Measurements from ENCODE around the gene ZNF525. TPM values are rescaled to one million over a fixed set of nuclear protein-coding genes. Genes with fewer than 3 reads are reported as not detected.
"Not testable (repeated sequence)": the region's sequence is repeated elsewhere in the genome, so short reads cannot be mapped to it uniquely, and the experiment has no call there.

ZNF525 gene
- total RNA-seq, 1 experiment from 2014 or later: 37.7 TPM

DNA sequence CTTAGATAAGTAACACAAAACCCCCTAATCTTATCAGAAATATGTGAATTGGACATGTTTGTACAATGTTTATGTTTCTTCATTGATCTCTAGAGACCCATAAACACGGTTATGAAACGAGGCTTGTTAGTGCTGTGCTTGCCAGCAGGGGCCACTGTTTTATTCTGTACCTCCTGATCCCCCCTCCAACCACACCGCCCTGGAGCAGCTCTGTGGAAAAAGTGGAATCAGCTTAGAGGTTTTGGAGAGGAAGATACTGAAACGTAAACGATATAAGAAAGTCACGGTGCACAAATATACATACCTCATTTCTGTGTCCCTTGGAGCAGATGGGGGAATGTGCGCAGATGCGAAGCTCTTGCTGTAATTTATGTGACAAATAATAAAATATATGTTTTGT, 58.2 kb downstream of the ZNF525 start:
- H3K4me3 Mint-ChIP-seq; H2AK5ac ChIP-seq (ENCODE audit: insufficient read length, low read length); H2BK12ac ChIP-seq (ENCODE audit: insufficient read length, low read depth, low read length); H4K91ac ChIP-seq (ENCODE audit: insufficient read length, low read depth, low read length); H3K9me3 Mint-ChIP-seq; H3K18ac ChIP-seq (ENCODE audit: insufficient read length, low read depth, low read length); H3K79me2 ChIP-seq (ENCODE audit: insufficient read depth, low read length); H3K14ac ChIP-seq (ENCODE audit: insufficient read depth, low read length); H3T11ph ChIP-seq (ENCODE audit: low read length); H3K9ac ChIP-seq (ENCODE audit: extremely low read depth, insufficient read length, low read length); H3K4me1 ChIP-seq (ENCODE audit: insufficient read depth, low read length); H2BK20ac ChIP-seq (ENCODE audit: low read depth, low read length, poor library complexity, severe bottlenecking); H3K27me3 Mint-ChIP-seq (ENCODE audit: low read depth); H3K23me2 ChIP-seq (ENCODE audit: insufficient read length, low read depth, low read length, poor library complexity, severe bottlenecking); H2BK15ac ChIP-seq (ENCODE audit: low read depth, low read length); H2BK120ac ChIP-seq (ENCODE audit: low read depth, low read length, poor library complexity, severe bottlenecking); H2BK5ac ChIP-seq (ENCODE audit: insufficient read length, low read length); H3K23ac ChIP-seq (ENCODE audit: insufficient read length, low read depth, low read length); H3K56ac ChIP-seq (ENCODE audit: insufficient read length, low read depth, low read length); H2AFZ ChIP-seq (ENCODE audit: low read length); H3K27ac Mint-ChIP-seq; H4K20me1 ChIP-seq (ENCODE audit: control insufficient read depth, insufficient read depth, insufficient read length); H3K79me1 ChIP-seq (ENCODE audit: insufficient read depth, low read depth, low read length, poor library complexity, severe bottlenecking); H3K27me3 ChIP-seq (ENCODE audit: insufficient read depth, low read length); H4K8ac ChIP-seq (replicated peaks; ENCODE audit: insufficient read length, low read depth, low read length); H4K5ac ChIP-seq (ENCODE audit: insufficient read length, low read depth, low read length); H3K36me3 Mint-ChIP-seq (ENCODE audit: insufficient read depth in 1 of 3, low read depth in 3 of 3); H3K27ac ChIP-seq (ENCODE audit: insufficient read length, low read depth, low read length); DNase-seq; H3K4ac ChIP-seq (ENCODE audit: low read depth, low read length); H3K9me3 ChIP-seq (ENCODE audit: control insufficient read depth, low read depth, low read length): not testable (repeated sequence)
- peaks cover 14 to 23% of the 10 kb centered on the region in 2 experiments for H3K4me1 Mint-ChIP-seq
- H3K4me2 ChIP-seq (ENCODE audit: insufficient read depth, insufficient read length, low read length): peak overlapping the region; percentile 43
- WGBS (ENCODE audit: extremely low coverage, insufficient read length, low lambda C conversion rate): no CpG with 5 or more reads among the region's 8 CpGs
- TF ChIP-seq, protein P1, sequence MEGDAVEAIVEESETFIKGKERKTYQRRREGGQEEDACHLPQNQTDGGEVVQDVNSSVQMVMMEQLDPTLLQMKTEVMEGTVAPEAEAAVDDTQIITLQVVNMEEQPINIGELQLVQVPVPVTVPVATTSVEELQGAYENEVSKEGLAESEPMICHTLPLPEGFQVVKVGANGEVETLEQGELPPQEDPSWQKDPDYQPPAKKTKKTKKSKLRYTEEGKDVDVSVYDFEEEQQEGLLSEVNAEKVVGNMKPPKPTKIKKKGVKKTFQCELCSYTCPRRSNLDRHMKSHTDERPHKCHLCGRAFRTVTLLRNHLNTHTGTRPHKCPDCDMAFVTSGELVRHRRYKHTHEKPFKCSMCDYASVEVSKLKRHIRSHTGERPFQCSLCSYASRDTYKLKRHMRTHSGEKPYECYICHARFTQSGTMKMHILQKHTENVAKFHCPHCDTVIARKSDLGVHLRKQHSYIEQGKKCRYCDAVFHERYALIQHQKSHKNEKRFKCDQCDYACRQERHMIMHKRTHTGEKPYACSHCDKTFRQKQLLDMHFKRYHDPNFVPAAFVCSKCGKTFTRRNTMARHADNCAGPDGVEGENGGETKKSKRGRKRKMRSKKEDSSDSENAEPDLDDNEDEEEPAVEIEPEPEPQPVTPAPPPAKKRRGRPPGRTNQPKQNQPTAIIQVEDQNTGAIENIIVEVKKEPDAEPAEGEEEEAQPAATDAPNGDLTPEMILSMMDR (conservative IDR thresholded peaks at IDR 0.05): peak; percentile 53
